ENCODE data around the gene UIMC1. TPM values are rescaled to one million over a fixed set of nuclear protein-coding genes. Genes with fewer than 3 reads are reported as not detected.
A peak's percentile ranks its signal among the peaks of the same experiment; 100 is the strongest.

The UIMC1 gene
- total and polyA plus RNA-seq, 2 of the 13 experiments (the other 11 are each of a cell fraction or from before 2014, with no cell fraction given): 18.9 to 32.7 TPM

DNA sequence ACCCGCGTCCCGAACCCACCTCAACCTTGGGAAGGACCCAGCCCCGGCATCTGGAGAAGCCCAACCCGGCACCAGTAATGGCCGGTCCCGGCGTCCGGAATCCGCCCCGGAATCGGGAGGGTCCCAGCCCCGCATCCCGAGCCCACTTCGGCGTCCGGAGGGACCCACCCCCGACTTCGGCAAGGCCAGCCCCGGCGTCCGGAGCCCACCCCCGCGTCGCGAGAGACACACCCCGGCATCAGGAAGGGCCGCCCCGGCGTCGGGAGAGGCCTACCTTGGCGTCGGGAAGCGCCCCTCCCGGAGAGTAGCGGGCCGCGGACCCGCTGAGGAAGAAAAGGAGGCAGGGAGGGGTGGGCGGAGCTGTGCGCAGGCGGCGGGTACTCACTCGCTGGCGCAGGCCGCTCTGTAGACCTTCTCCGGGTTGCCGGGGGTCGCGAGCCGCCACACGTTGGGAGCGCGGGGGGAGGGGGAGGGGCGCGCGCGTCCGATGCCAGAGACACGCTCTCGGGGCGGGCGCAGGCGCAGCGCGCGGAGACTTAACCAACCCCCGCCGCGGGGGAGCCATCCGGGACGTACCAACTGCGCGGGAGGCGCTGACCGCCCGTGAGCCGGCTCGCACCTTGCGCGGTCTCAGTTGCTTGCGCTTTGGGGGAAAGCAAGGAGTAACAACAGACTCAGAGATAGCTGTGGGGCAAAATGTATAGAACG, at the start of gene UIMC1 (continued):
- TF ChIP-seq, protein P1, sequence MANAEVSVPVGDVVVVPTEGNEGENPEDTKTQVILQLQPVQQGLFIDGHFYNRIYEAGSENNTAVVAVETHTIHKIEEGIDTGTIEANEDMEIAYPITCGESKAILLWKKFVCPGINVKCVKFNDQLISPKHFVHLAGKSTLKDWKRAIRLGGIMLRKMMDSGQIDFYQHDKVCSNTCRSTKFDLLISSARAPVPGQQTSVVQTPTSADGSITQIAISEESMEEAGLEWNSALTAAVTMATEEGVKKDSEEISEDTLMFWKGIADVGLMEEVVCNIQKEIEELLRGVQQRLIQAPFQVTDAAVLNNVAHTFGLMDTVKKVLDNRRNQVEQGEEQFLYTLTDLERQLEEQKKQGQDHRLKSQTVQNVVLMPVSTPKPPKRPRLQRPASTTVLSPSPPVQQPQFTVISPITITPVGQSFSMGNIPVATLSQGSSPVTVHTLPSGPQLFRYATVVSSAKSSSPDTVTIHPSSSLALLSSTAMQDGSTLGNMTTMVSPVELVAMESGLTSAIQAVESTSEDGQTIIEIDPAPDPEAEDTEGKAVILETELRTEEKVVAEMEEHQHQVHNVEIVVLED (CRISPR knock-in tag; IDR thresholded peaks at IDR 0.05; ENCODE audit: borderline replicate concordance): peak; percentile 78
- TF ChIP-seq NR2F6 (IDR thresholded peaks at IDR 0.05) (no peak), NR2F6 (CRISPR knock-in tag; IDR thresholded peaks at IDR 0.05) (no peak), ZKSCAN8 (CRISPR knock-in tag; IDR thresholded peaks at IDR 0.05; ENCODE audit: borderline replicate concordance) (0 out of 2 replicates have a peak, but pooled peaks have one; percentile 42), ZNF576 (CRISPR knock-in tag; IDR thresholded peaks at IDR 0.05) (no peak), ZNF567 (CRISPR knock-in tag; IDR thresholded peaks at IDR 0.05; ENCODE audit: borderline replicate concordance) (no peak), ZNF275 (CRISPR knock-in tag; IDR thresholded peaks at IDR 0.05; ENCODE audit: borderline replicate concordance) (no peak; the same call in 1 of the 2 replicates), RAD51 (IDR thresholded peaks at IDR 0.05; ENCODE audit: borderline replicate concordance) (no peak), MTA3 (CRISPR knock-in tag; IDR thresholded peaks at IDR 0.05) (no peak), ZBED4 (CRISPR knock-in tag; IDR thresholded peaks at IDR 0.05; ENCODE audit: borderline replicate concordance) (peak; percentile 18; the same call in 1 of the 2 replicates), CAMTA2 (CRISPR knock-in tag; IDR thresholded peaks at IDR 0.05; ENCODE audit: borderline replicate concordance) (no peak), RORA (CRISPR knock-in tag; IDR thresholded peaks at IDR 0.05) (no peak), ETS1 (CRISPR knock-in tag; IDR thresholded peaks at IDR 0.05) (no peak), MAFF (IDR thresholded peaks at IDR 0.05; ENCODE audit: low read depth, low read length) (no peak)
- TF ChIP-seq, protein P2, sequence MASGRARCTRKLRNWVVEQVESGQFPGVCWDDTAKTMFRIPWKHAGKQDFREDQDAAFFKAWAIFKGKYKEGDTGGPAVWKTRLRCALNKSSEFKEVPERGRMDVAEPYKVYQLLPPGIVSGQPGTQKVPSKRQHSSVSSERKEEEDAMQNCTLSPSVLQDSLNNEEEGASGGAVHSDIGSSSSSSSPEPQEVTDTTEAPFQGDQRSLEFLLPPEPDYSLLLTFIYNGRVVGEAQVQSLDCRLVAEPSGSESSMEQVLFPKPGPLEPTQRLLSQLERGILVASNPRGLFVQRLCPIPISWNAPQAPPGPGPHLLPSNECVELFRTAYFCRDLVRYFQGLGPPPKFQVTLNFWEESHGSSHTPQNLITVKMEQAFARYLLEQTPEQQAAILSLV (CRISPR knock-in tag; IDR thresholded peaks at IDR 0.05; ENCODE audit: borderline replicate concordance): peak; percentile 70; the same call in 1 of the 2 replicates
- TF ChIP-seq, protein P3, sequence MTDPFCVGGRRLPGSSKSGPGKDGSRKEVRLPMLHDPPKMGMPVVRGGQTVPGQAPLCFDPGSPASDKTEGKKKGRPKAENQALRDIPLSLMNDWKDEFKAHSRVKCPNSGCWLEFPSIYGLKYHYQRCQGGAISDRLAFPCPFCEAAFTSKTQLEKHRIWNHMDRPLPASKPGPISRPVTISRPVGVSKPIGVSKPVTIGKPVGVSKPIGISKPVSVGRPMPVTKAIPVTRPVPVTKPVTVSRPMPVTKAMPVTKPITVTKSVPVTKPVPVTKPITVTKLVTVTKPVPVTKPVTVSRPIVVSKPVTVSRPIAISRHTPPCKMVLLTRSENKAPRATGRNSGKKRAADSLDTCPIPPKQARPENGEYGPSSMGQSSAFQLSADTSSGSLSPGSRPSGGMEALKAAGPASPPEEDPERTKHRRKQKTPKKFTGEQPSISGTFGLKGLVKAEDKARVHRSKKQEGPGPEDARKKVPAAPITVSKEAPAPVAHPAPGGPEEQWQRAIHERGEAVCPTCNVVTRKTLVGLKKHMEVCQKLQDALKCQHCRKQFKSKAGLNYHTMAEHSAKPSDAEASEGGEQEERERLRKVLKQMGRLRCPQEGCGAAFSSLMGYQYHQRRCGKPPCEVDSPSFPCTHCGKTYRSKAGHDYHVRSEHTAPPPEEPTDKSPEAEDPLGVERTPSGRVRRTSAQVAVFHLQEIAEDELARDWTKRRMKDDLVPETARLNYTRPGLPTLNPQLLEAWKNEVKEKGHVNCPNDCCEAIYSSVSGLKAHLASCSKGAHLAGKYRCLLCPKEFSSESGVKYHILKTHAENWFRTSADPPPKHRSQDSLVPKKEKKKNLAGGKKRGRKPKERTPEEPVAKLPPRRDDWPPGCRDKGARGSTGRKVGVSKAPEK (CRISPR knock-in tag; IDR thresholded peaks at IDR 0.05; ENCODE audit: borderline replicate concordance): no peak
